ENCODE data around the gene PHF20. TPM values are rescaled to one million over a fixed set of nuclear protein-coding genes. Genes with fewer than 3 reads are reported as not detected.
"Not testable (repeated sequence)": the region's sequence is repeated elsewhere in the genome, so short reads cannot be mapped to it uniquely, and the experiment has no call there.

PHF20 gene
- total RNA-seq, 4 donors from 2014 or later, result 28.0 to 51.7 (median 35.2) TPM

DNA sequence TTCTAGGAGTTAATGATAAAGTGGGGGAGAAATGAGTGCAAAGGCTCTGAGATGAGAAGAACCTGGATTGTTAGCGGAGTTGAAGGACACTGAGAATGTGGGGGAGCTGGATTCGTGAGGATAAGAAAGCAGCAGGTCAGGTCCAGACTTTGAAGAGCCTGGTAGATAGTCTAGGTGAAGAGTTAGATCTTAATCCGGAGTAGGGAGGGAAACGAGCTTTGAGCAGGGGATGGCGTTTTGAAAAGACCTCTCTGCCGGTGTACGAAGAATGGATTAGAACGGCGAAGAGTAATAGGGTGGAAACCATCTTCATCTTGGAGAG, 487 bp upstream of the PHF20 start:
- H3K4me1 ChIP-seq, result peaks cover 27 to 65% of the 10 kb centered on the region in 2 donors
- H3K4me3 ChIP-seq (replicated peaks in 1 of 3), result no peak overlapping the region
- H3K36me3 ChIP-seq, result no peaks in the 10 kb centered on the region
- intact Hi-C loops (cut with DNase I), result no loop called here
- no peak for TF ChIP-seq POLR2A (IDR thresholded peaks at IDR 0.05)
- TF ChIP-seq, protein P1, sequence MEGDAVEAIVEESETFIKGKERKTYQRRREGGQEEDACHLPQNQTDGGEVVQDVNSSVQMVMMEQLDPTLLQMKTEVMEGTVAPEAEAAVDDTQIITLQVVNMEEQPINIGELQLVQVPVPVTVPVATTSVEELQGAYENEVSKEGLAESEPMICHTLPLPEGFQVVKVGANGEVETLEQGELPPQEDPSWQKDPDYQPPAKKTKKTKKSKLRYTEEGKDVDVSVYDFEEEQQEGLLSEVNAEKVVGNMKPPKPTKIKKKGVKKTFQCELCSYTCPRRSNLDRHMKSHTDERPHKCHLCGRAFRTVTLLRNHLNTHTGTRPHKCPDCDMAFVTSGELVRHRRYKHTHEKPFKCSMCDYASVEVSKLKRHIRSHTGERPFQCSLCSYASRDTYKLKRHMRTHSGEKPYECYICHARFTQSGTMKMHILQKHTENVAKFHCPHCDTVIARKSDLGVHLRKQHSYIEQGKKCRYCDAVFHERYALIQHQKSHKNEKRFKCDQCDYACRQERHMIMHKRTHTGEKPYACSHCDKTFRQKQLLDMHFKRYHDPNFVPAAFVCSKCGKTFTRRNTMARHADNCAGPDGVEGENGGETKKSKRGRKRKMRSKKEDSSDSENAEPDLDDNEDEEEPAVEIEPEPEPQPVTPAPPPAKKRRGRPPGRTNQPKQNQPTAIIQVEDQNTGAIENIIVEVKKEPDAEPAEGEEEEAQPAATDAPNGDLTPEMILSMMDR (IDR thresholded peaks at IDR 0.05), result no peak
- no peak for DNase-seq
- H3K27ac ChIP-seq, result peak overlapping the region; percentile 89 to 93 (median 90)
- H3K27me3 ChIP-seq, result no peaks in the 10 kb centered on the region
- WGBS, 2 donors, result 74 to 79% methylated on average over 9 of the region's 9 CpGs
- H3K9me3 ChIP-seq, result no peaks in the 10 kb centered on the region

DNA sequence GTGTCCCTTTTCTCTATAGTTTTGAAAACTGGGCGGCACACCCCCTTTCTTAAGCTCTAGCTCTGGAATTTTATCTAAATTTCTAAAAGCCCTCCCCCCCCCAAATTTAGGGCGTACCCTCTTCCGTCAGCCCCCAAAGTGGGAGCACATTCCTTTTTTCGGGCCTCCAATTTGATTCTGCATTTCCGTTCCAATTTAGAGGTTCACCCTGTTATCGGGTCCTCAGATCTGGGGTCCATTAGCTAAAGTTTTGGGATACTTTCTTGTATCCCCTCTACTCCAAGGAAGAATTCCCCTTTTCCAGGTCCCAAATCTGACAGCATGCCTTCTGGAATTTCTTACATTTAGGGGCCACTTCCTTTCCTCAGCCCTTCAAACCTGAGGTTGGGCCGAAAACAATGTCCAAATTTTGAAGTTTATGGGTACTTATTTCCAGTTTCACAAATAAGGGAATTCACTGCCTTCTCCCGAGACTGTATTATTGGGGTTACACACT, 796 bp downstream of the PHF20 start:
- no peak for TF ChIP-seq POLR2A (IDR thresholded peaks at IDR 0.05)
- TF ChIP-seq, protein P1 (IDR thresholded peaks at IDR 0.05), result no peak
- Histone ChIP-seq H3K27ac (peak overlapping the region; percentile 66 to 89 (median 85)), H3K4me3 (replicated peaks in 1 of 3) (peak overlapping the region in 2 of 3 donors; percentile 22 to 60), H3K27me3 (no peaks in the 10 kb centered on the region), H3K36me3 (no peaks in the 10 kb centered on the region), H3K9me3 (no peaks in the 10 kb centered on the region), H3K4me1 (peaks cover 31 to 70% of the 10 kb centered on the region in 2 donors)
- 15 to 18% methylated on average over 8 of the region's 8 CpGs for WGBS, 2 donors
- intact Hi-C loops (cut with DNase I), result no loop called here
- DNase-seq, result no peak

DNA sequence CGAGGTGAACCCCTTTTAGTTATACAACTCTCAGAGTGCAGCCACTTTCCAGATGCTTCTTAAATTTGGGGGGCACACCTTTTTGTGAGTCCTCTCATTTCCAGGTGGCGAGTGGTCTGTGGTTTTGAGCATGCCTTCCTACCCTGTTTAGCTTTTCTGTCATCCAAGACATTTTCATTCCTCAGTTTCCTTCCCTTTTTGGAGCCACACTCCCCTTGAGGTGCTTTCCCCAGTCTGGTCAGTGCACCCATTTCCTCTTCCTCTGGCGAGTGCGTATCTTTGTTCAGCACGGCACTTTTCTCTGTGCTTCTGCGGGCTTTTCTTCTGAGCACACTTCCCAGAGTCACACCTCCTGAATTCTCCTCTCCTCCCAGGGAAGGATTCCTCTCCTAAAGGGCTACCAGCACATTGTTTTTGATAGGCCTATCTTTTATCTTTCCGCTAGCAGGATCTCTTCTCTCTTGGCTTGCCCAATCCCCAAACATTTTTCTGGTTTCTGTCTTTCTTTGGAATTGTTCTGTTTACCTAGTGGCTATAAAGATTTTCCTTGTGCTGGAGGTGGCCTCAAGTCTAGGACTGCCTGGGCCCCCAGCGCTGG, 1.4 kb downstream of the PHF20 start:
- no peaks in the 10 kb centered on the region for H3K9me3 ChIP-seq
- no peak for TF ChIP-seq POLR2A (IDR thresholded peaks at IDR 0.05)
- TF ChIP-seq, protein P1 (IDR thresholded peaks at IDR 0.05), result no peak
- no peaks in the 10 kb centered on the region for H3K36me3 ChIP-seq
- 54 to 58% methylated on average over 8 of the region's 8 CpGs for WGBS, 2 donors
- peaks cover 31 to 65% of the 10 kb centered on the region in 2 donors for H3K4me1 ChIP-seq
- peak overlapping the region in 2 of 3 donors; percentile 85 to 89 for H3K27ac ChIP-seq
- no peaks in the 10 kb centered on the region for H3K27me3 ChIP-seq
- no peak overlapping the region for H3K4me3 ChIP-seq (replicated peaks in 1 of 3)
- intact Hi-C loops (cut with DNase I), result no loop called here
- DNase-seq, result no peak

DNA sequence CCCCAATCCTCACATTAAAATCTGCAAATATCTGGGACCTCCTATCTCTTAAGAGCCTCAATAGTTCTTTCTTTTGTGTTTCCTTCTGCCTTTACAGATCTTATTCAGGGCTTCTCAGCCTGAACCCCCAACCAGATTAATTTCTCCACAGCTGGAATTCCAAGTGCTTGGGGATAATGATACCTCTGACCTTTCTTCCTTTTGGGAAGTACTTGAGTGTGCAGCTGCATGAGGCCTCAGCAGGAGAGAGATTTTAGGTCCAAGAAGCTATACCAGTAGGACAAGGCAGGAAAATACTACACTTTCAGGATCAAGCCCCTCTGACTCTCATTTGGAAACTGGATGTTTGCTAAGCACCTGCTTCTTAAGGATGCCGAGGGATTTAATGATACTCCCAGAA, 2.6 kb downstream of the PHF20 start:
- Histone ChIP-seq H3K9me3 (no peaks in the 10 kb centered on the region), H3K36me3 (no peaks in the 10 kb centered on the region), H3K4me1 (peaks cover 22 to 55% of the 10 kb centered on the region in 2 donors), H3K27ac (no peak overlapping the region), H3K4me3 (replicated peaks in 1 of 3) (no peak overlapping the region), H3K27me3 (no peaks in the 10 kb centered on the region)
- TF ChIP-seq, protein P1 (IDR thresholded peaks at IDR 0.05), result no peak
- no peak for TF ChIP-seq POLR2A (IDR thresholded peaks at IDR 0.05)
- 74 to 80% methylated on average over 1 of the region's 1 CpG for WGBS, 2 donors
- intact Hi-C loops (cut with DNase I), result no loop called here
- no peak for DNase-seq

DNA sequence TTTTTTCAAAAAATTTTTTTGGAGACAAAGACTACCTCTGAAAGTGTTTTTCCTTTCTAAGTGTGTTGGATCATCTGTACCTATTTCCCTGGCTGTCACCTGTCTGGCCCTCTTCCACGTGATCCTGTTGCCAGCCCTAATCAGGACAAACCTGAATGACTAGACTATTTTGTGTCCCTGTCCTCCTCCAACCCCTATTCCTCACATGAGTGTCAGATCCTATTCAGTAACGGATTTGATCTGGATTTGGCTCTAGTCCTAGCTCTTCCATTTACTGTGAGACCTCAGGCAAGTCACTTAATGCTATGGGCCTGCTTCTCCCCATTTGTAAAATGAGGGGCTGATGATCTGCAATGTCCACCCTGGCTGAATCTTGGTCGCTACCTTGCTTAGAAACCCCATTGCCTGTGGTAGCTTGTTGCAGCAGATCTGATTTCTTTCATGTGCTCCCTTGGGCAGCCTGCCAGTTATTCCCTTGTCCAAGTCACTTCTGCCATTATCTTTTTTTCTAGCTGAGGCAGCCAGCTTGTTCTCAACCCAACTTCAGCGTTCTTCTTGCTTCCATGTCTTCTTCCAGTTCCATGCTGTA, 4.8 kb downstream of the PHF20 start:
- TF ChIP-seq, protein P1 (IDR thresholded peaks at IDR 0.05), result no peak
- TF ChIP-seq POLR2A (IDR thresholded peaks at IDR 0.05), result no peak
- DNase-seq, result peak; percentile 57 to 61
- Histone ChIP-seq H3K9me3 (no peaks in the 10 kb centered on the region), H3K4me1 (peaks cover 15 to 37% of the 10 kb centered on the region in 2 donors), H3K36me3 (no peaks in the 10 kb centered on the region), H3K27ac (peak overlapping the region in 2 of 3 donors; percentile 12 to 40), H3K4me3 (replicated peaks in 1 of 3) (no peak overlapping the region), H3K27me3 (no peaks in the 10 kb centered on the region)
- WGBS, 2 donors, result 61 to 71% methylated on average over 4 of the region's 4 CpGs
- intact Hi-C loops (cut with DNase I), result no loop called here

DNA sequence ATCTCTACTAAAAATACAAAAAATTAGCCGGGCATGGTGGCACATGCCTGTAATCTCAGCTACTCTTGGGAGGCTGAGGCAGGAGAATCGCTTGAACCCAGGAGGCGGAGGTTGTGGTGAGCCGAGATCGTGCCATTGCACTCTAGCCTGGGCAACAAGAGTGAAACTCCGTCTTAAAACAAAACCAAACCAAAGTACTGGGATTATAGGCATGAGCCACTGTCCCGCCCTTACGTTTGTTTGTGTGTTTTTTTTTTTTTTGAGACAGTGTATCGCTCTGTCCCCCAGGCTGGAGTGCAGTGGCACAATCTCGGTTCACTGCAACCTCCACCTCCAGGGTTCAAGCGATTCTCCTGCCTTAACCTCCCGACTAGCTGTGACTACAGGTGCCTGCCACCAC, 12.0 kb downstream of the PHF20 start:
- intact Hi-C loops (cut with DNase I); H3K27ac ChIP-seq; H3K27me3 ChIP-seq; H3K36me3 ChIP-seq; H3K4me3 ChIP-seq (replicated peaks in 1 of 3); DNase-seq; H3K4me1 ChIP-seq; H3K9me3 ChIP-seq: not testable (repeated sequence)
- 97 to 98% methylated on average over 12 of the region's 12 CpGs for WGBS, 2 donors

DNA sequence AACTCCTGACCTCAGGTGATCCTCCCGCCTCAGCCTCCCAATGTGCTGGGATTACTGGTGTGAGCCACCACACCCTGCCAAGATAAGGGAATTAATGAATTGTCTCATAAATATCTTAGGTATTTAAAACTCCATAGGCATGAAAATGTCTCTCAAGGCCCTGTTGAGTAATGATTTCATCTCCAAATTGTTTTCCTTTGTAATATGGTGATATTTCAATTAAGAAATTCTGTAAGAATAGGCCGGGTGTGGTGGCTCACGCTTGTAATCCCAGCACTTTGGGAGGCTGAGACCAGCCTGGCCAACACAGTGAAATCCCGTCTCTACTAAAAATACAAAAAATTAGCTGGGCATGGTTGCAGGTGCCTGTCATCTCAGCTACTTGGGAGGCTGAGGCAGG, 13.7 kb downstream of the PHF20 start:
- 95 to 100% methylated on average over 4 of the region's 4 CpGs for WGBS, 2 donors
- H3K27me3 ChIP-seq; H3K4me3 ChIP-seq (replicated peaks in 1 of 3); H3K4me1 ChIP-seq; H3K36me3 ChIP-seq; H3K27ac ChIP-seq; DNase-seq; intact Hi-C loops (cut with DNase I); H3K9me3 ChIP-seq: not testable (repeated sequence)
